Common myeloid progenitor, CD34-positive (primary cell): ENCODE data around the gene NEURL1B.

Source experiments
- CTCF ChIA-PET: fragments of 350-600 bp; sonication (Branson Sonifier 250); formaldehyde crosslinking; loops from one replicate; lab custom pipeline; 2021; ENCODE audit warnings: antibody characterized with exemption; lab: Charles Lee
- POLR2A ChIA-PET: fragments of 350-600 bp; sonication (Branson Sonifier 250); formaldehyde crosslinking; loops from one replicate; lab custom pipeline; 2021; ENCODE audit warnings: antibody characterized with exemption; lab: Charles Lee
- DNase-seq, 3 donors: peaks; one replicate each; pipeline versions ENCODE4 v3.0.0 to v3.0.0-alpha.2; 2013
- H3K27ac ChIP-seq, 2 experiments: 1 replicate in 1 of 2; 2 replicates in 1 of 2; pipeline ENCODE4 v1.7.0; 2013; ENCODE audit warnings: inconsistent platforms in 2 of 2, low read length in 2 of 2, mild to moderate bottlenecking in 2 of 2, low read depth in 1 of 2, moderate library complexity in 1 of 2; ENCODE audit not compliant: severe bottlenecking in 2 of 2, insufficient read depth in 1 of 2, poor library complexity in 1 of 2
- H3K27me3 ChIP-seq, 5 experiments: replicated peaks in 2 of 5; 1 replicate in 3 of 5; 2 replicates in 2 of 5; pipeline versions ENCODE4 v1.6.1 to v1.7.0; 2013; ENCODE audit warnings: low read length in 4 of 5, mild to moderate bottlenecking in 2 of 5, moderate library complexity in 2 of 5, inconsistent platforms in 1 of 5; ENCODE audit not compliant: insufficient read depth in 5 of 5, control insufficient read depth in 4 of 5
- H3K36me3 ChIP-seq, 4 experiments: 1 replicate in 2 of 4; 2 replicates in 2 of 4; pipeline versions ENCODE4 v1.6.1 to v1.7.0; 2013; ENCODE audit warnings: low read length in 3 of 4, control low read depth in 1 of 4, mild to moderate bottlenecking in 1 of 4; ENCODE audit not compliant: control insufficient read depth in 4 of 4, insufficient read depth in 4 of 4
- H3K4me1 ChIP-seq, 4 experiments: 1 replicate in 3 of 4; 2 replicates in 1 of 4; pipeline versions ENCODE4 v1.6.1 to v1.7.1; 2013; ENCODE audit warnings: low read length in 3 of 4, mild to moderate bottlenecking in 3 of 4, control low read depth in 1 of 4, inconsistent platforms in 1 of 4, moderate library complexity in 1 of 4; ENCODE audit not compliant: control insufficient read depth in 4 of 4, insufficient read depth in 4 of 4; ENCODE audit errors: control extremely low read depth in 1 of 4
- H3K4me3 ChIP-seq, 7 experiments: 1 replicate in 4 of 7; 2 replicates in 3 of 7; pipeline versions ENCODE4 v1.5.1 to v1.7.0; 2013; ENCODE audit warnings: mild to moderate bottlenecking in 7 of 7, low read length in 6 of 7, moderate library complexity in 6 of 7, inconsistent platforms in 2 of 7, low read depth in 2 of 7, control low read depth in 1 of 7; ENCODE audit not compliant: insufficient read depth in 4 of 7, control insufficient read depth in 1 of 7; ENCODE audit errors: extremely low read depth in 1 of 7
- H3K9me3 ChIP-seq, 5 experiments: 1 replicate in 4 of 5; 2 replicates in 1 of 5; pipeline versions ENCODE4 v1.6.1 to v1.7.1; 2013; ENCODE audit warnings: low read length in 4 of 5, mild to moderate bottlenecking in 2 of 5, inconsistent platforms in 1 of 5, low read depth in 1 of 5, moderate library complexity in 1 of 5; ENCODE audit not compliant: control insufficient read depth in 4 of 5, insufficient read depth in 2 of 5; ENCODE audit errors: control extremely low read depth in 1 of 5
- WGBS: methylation state at CpG from one replicate; pipeline ENCODE4 v1.1.5; 2013; ENCODE audit not compliant: insufficient coverage; 5-methylcytosine and 5-hydroxymethylcytosine counted together

Gene NEURL1B

GRCh38 chr5:172617817-172618216, 23.2 kb upstream of the NEURL1B start:
- Histone ChIP-seq H3K36me3 (no peaks in the 10 kb centered on the region), H3K27ac (no peak overlapping the region), H3K9me3 (peaks cover 0 to 4% (median 0%) of the 10 kb centered on the region in 5 experiments), H3K27me3 (no peaks in the 10 kb centered on the region), H3K4me3 (no peak overlapping the region), H3K4me1 (peaks cover 0 to 11% (median 0%) of the 10 kb centered on the region in 4 experiments)
- ChIA-PET CTCF (interaction anchor here (1.3 to 1.5 kb wide), 2 partner anchors 11 to 41 kb away, joined by 3 to 4 read pairs; no protein-coding TSS in a partner anchor), POLR2A (no interaction called here)
- no peak for DNase-seq
- WGBS, result 96% methylated on average over 26 of the region's 26 CpGs

GRCh38 chr5:172618574-172619365, 22.3 kb upstream of the NEURL1B start:
- DNase-seq, result no peak
- peaks cover 0 to 2% (median 0%) of the 10 kb centered on the region in 5 experiments for H3K9me3 ChIP-seq
- H3K27me3 ChIP-seq, result no peaks in the 10 kb centered on the region
- H3K4me3 ChIP-seq, result no peak overlapping the region
- 96% methylated on average over 6 of the region's 12 CpGs for WGBS
- ChIA-PET CTCF (interaction anchor here (0.7 to 1.5 kb wide), 3 partner anchors 10 to 192 kb away, joined by 3 to 4 read pairs (median 3); no protein-coding TSS in a partner anchor), POLR2A (interaction anchor here (0.6 kb wide), 1 partner anchor 39 kb away, joined by 4 read pairs; no protein-coding TSS in a partner anchor)
- no peak overlapping the region for H3K27ac ChIP-seq
- H3K4me1 ChIP-seq, result peaks cover 0 to 11% (median 0%) of the 10 kb centered on the region in 4 experiments
- H3K36me3 ChIP-seq, result no peaks in the 10 kb centered on the region

- H3K9me3 ChIP-seq, result no peaks in the 10 kb centered on the region
- WGBS, result 42% methylated on average over 6 of the region's 6 CpGs
Observed at GRCh38 chr5:172620506-172620905, 20.6 kb upstream of the NEURL1B start.

GRCh38 chr5:172622091-172623046, 18.7 kb upstream of the NEURL1B start:
- ChIA-PET POLR2A (no interaction called here), CTCF (no interaction called here)
- Histone ChIP-seq H3K36me3 (no peaks in the 10 kb centered on the region), H3K27me3 (no peaks in the 10 kb centered on the region), H3K4me1 (peaks cover 0 to 11% (median 0%) of the 10 kb centered on the region in 4 experiments), H3K27ac (no peak overlapping the region), H3K9me3 (no peaks in the 10 kb centered on the region), H3K4me3 (no peak overlapping the region)
- no peak for DNase-seq
- WGBS, result 97% methylated on average over 20 of the region's 22 CpGs

More at GRCh38 chr5:172620506-172620905, 20.6 kb upstream of the NEURL1B start:
- Histone ChIP-seq H3K4me1 (peaks cover 0 to 11% (median 0%) of the 10 kb centered on the region in 4 experiments), H3K27ac (no peak overlapping the region), H3K36me3 (no peaks in the 10 kb centered on the region), H3K4me3 (no peak overlapping the region), H3K27me3 (no peaks in the 10 kb centered on the region)
- CTCF ChIA-PET, result interaction anchor here (1.0 to 1.5 kb wide), 2 partner anchors 48 to 141 kb away, joined by 3 read pairs; no protein-coding TSS in a partner anchor
- DNase-seq, result peak in 1 of 3 donors; percentile 18
- POLR2A ChIA-PET, result no interaction called here

- over 99% methylated on average over 9 of the region's 9 CpGs for WGBS
- Histone ChIP-seq H3K36me3 (no peaks in the 10 kb centered on the region), H3K4me1 (peaks cover 0 to 11% (median 0%) of the 10 kb centered on the region in 4 experiments), H3K27me3 (no peaks in the 10 kb centered on the region), H3K4me3 (no peak overlapping the region), H3K27ac (no peak overlapping the region), H3K9me3 (no peaks in the 10 kb centered on the region)
- no peak for DNase-seq
- ChIA-PET CTCF (interaction anchor here (1.0 to 1.6 kb wide), 2 partner anchors 9 to 36 kb away, joined by 3 read pairs; no protein-coding TSS in a partner anchor), POLR2A (no interaction called here)
Observed at GRCh38 chr5:172623313-172623980, 17.6 kb upstream of the NEURL1B start.

GRCh38 chr5:172624083-172624995, 16.7 kb upstream of the NEURL1B start:
- Histone ChIP-seq H3K4me1 (peaks cover 0 to 11% (median 0%) of the 10 kb centered on the region in 4 experiments), H3K27me3 (no peaks in the 10 kb centered on the region), H3K27ac (no peak overlapping the region), H3K36me3 (no peaks in the 10 kb centered on the region), H3K4me3 (no peak overlapping the region), H3K9me3 (no peaks in the 10 kb centered on the region)
- DNase-seq, result no peak
- CTCF ChIA-PET, result interaction anchor here (0.9 to 1.6 kb wide), 4 partner anchors 10 to 47 kb away, joined by 3 to 4 read pairs (median 3); no protein-coding TSS in a partner anchor
- POLR2A ChIA-PET, result no interaction called here
- WGBS, result 94% methylated on average over 15 of the region's 17 CpGs
